ENCODE results near the gene PDZD2. TPM values are rescaled to one million over a fixed set of nuclear protein-coding genes. Genes with fewer than 3 reads are reported as not detected.

The PDZD2 gene
- total RNA-seq, 2 donors from 2014 or later = 10.3 to 59.5 TPM

- Histone ChIP-seq H3K36me3 (no peaks in the 10 kb centered on the region), H3K27ac (no peak overlapping the region), H3K27me3 (replicated peaks; ENCODE audit: insufficient read depth) (no peaks in the 10 kb centered on the region), H3K4me1 (replicated peaks) (no peaks in the 10 kb centered on the region), H3K9me3 (no peaks in the 10 kb centered on the region), H3K4me3 (no peak overlapping the region)
- intact Hi-C loops (cut with DNase I) = no loop called here
- 79% methylated on average over 6 of the region's 6 CpGs for WGBS
- no peak for DNase-seq (ENCODE audit: low spot score)
- TF ChIP-seq CTCF (IDR thresholded peaks at IDR 0.05) (no peak), POLR2A (IDR thresholded peaks at IDR 0.05) (no peak), POLR2AphosphoS5 (IDR thresholded peaks at IDR 0.05) (no peak)
Measured at GRCh38 chr5:31993165-31993961, 354.4 kb downstream of the PDZD2 start.

GRCh38 chr5:31995006-31995405, 356.1 kb downstream of the PDZD2 start:
- WGBS = 81% methylated on average over 4 of the region's 4 CpGs
- intact Hi-C loops (cut with DNase I) = no loop called here
- Histone ChIP-seq H3K4me1 (replicated peaks) (no peaks in the 10 kb centered on the region), H3K27me3 (replicated peaks; ENCODE audit: insufficient read depth) (no peaks in the 10 kb centered on the region), H3K9me3 (no peaks in the 10 kb centered on the region), H3K27ac (no peak overlapping the region), H3K36me3 (no peaks in the 10 kb centered on the region), H3K4me3 (no peak overlapping the region)
- no peak for DNase-seq (ENCODE audit: low spot score)
- no peak for TF ChIP-seq POLR2AphosphoS5 (IDR thresholded peaks at IDR 0.05)
- no peak for TF ChIP-seq CTCF (IDR thresholded peaks at IDR 0.05)
- TF ChIP-seq POLR2A (IDR thresholded peaks at IDR 0.05) = no peak

- DNase-seq (ENCODE audit: low spot score) = no peak
- Histone ChIP-seq H3K4me3 (no peak overlapping the region), H3K36me3 (no peaks in the 10 kb centered on the region), H3K27me3 (replicated peaks; ENCODE audit: insufficient read depth) (no peaks in the 10 kb centered on the region), H3K27ac (no peak overlapping the region), H3K9me3 (no peaks in the 10 kb centered on the region), H3K4me1 (replicated peaks) (no peaks in the 10 kb centered on the region)
- 93% methylated on average over 7 of the region's 7 CpGs for WGBS
- intact Hi-C loops (cut with DNase I) = no loop called here
- TF ChIP-seq CTCF (IDR thresholded peaks at IDR 0.05) = no peak
- TF ChIP-seq POLR2AphosphoS5 (IDR thresholded peaks at IDR 0.05) = no peak
- no peak for TF ChIP-seq POLR2A (IDR thresholded peaks at IDR 0.05)
Measured at GRCh38 chr5:31995714-31996113, 356.8 kb downstream of the PDZD2 start.

- Histone ChIP-seq H3K9me3 (no peaks in the 10 kb centered on the region), H3K4me1 (replicated peaks) (no peaks in the 10 kb centered on the region), H3K27me3 (replicated peaks; ENCODE audit: insufficient read depth) (no peaks in the 10 kb centered on the region), H3K4me3 (no peak overlapping the region), H3K36me3 (no peaks in the 10 kb centered on the region), H3K27ac (no peak overlapping the region)
- intact Hi-C loops (cut with DNase I) = no loop called here
- no peak for DNase-seq (ENCODE audit: low spot score)
- 95% methylated on average over 5 of the region's 5 CpGs for WGBS
- TF ChIP-seq CTCF (IDR thresholded peaks at IDR 0.05) (no peak), POLR2AphosphoS5 (IDR thresholded peaks at IDR 0.05) (no peak), POLR2A (IDR thresholded peaks at IDR 0.05) (no peak)
Measured at GRCh38 chr5:31996909-31997308, 358.0 kb downstream of the PDZD2 start.

- no peaks in the 10 kb centered on the region for H3K4me1 ChIP-seq (replicated peaks)
- H3K4me3 ChIP-seq = no peak overlapping the region
- no peaks in the 10 kb centered on the region for H3K36me3 ChIP-seq
- H3K27me3 ChIP-seq (replicated peaks; ENCODE audit: insufficient read depth) = no peaks in the 10 kb centered on the region
- no peak for DNase-seq (ENCODE audit: low spot score)
- no peaks in the 10 kb centered on the region for H3K9me3 ChIP-seq
- H3K27ac ChIP-seq = no peak overlapping the region
- intact Hi-C loops (cut with DNase I) = no loop called here
- 82% methylated on average over 5 of the region's 5 CpGs for WGBS
- TF ChIP-seq POLR2AphosphoS5 (IDR thresholded peaks at IDR 0.05) (no peak), CTCF (IDR thresholded peaks at IDR 0.05) (no peak), POLR2A (IDR thresholded peaks at IDR 0.05) (no peak)
Measured at GRCh38 chr5:31999470-31999869, 360.5 kb downstream of the PDZD2 start.

Data from prostate gland (tissue), 2 donors.